Astrocyte (in vitro differentiated cells and primary cell): Measurements from ENCODE around the gene DSE. TPM values are rescaled to one million over a fixed set of nuclear protein-coding genes. Genes with fewer than 3 reads are reported as not detected.

Source experiments
- DNase-seq: peaks from one replicate; pipeline ENCODE4 v3.0.0-alpha.2; 2010; ENCODE audit warnings: low read depth
- FAIRE-seq: peaks from 2 replicates; lab custom pipeline; 2011; peaks lifted over from hg19 to GRCh38; lab: Jason Lieb, UNC
- H2AFZ ChIP-seq: 2 replicates; pipeline ENCODE4 v1.6.0; 2012; ENCODE audit warnings: low read depth, low read length, inconsistent platforms
- H3K27ac ChIP-seq: 2 replicates; pipeline ENCODE4 v1.5.1; 2011; ENCODE audit warnings: low read depth, low read length, inconsistent platforms
- H3K27me3 ChIP-seq: 2 replicates; pipeline ENCODE4 v1.6.0; 2011; ENCODE audit warnings: low read length, inconsistent platforms; ENCODE audit not compliant: insufficient read depth
- H3K36me3 ChIP-seq: 2 replicates; pipeline ENCODE4 v1.5.1; 2011; ENCODE audit warnings: low read length, inconsistent platforms; ENCODE audit not compliant: insufficient read depth
- H3K4me1 ChIP-seq: 2 replicates; pipeline ENCODE4 v1.5.1; 2011; ENCODE audit warnings: low read length, inconsistent platforms; ENCODE audit not compliant: insufficient read depth
- H3K4me2 ChIP-seq: 2 replicates; pipeline ENCODE4 v1.6.0; 2012; ENCODE audit warnings: low read length, inconsistent platforms
- H3K4me3 ChIP-seq: 2 replicates; pipeline ENCODE4 v1.5.1; 2011; ENCODE audit warnings: low read depth, mild to moderate bottlenecking, low read length, inconsistent platforms; ENCODE audit not compliant: insufficient read depth
- H3K79me2 ChIP-seq: 2 replicates; pipeline ENCODE4 v1.6.0; 2012; ENCODE audit warnings: mild to moderate bottlenecking, low read length, inconsistent platforms; ENCODE audit not compliant: insufficient read depth
- H3K9ac ChIP-seq: 2 replicates; pipeline ENCODE4 v1.6.0; 2012; ENCODE audit warnings: mild to moderate bottlenecking, low read length, inconsistent platforms
- H3K9me3 ChIP-seq: 2 replicates; pipeline ENCODE4 v1.5.1; 2012; ENCODE audit warnings: low read depth, mild to moderate bottlenecking, low read length, inconsistent platforms; ENCODE audit not compliant: insufficient read depth
- H4K20me1 ChIP-seq: 2 replicates; pipeline ENCODE4 v1.6.0; 2012; ENCODE audit warnings: low read length, inconsistent platforms; ENCODE audit not compliant: insufficient read depth
- H3K27ac Mint-ChIP-seq: one replicate; pipeline ENCODE4 v1.8.0; 2021; ENCODE audit warnings: mild to moderate bottlenecking, mixed read lengths; ENCODE audit not compliant: unreplicated experiment
- H3K27me3 Mint-ChIP-seq: one replicate; pipeline ENCODE4 v1.8.0; 2021; ENCODE audit warnings: low read depth, mixed read lengths; ENCODE audit not compliant: unreplicated experiment
- H3K36me3 Mint-ChIP-seq: one replicate; pipeline ENCODE4 v1.8.0; 2021; ENCODE audit warnings: low read depth, mixed read lengths; ENCODE audit not compliant: unreplicated experiment
- H3K4me1 Mint-ChIP-seq: one replicate; pipeline ENCODE4 v1.8.0; 2021; ENCODE audit warnings: low read depth, mixed read lengths; ENCODE audit not compliant: unreplicated experiment
- H3K4me3 Mint-ChIP-seq: one replicate; pipeline ENCODE4 v1.8.0; 2021; ENCODE audit warnings: mild to moderate bottlenecking, moderate library complexity, mixed read lengths; ENCODE audit not compliant: unreplicated experiment
- H3K9me3 Mint-ChIP-seq: one replicate; pipeline ENCODE4 v1.8.0; 2021; ENCODE audit warnings: mild to moderate bottlenecking, mixed read lengths; ENCODE audit not compliant: unreplicated experiment
- CTCF ChIP-seq: IDR thresholded peaks from 2 replicates; pipeline ENCODE4 v1.5.1; 2011; ENCODE audit warnings: low read depth, mild to moderate bottlenecking, inconsistent platforms, low read length, moderate library complexity; ENCODE audit not compliant: insufficient read depth
- EZH2 ChIP-seq: IDR thresholded peaks from 2 replicates; pipeline ENCODE4 v1.6.1; 2012; ENCODE audit warnings: mild to moderate bottlenecking, low read length, inconsistent platforms; ENCODE audit not compliant: insufficient read depth
- total RNA-seq: library from RNA; stranded (reverse); gene quantifications from 2 replicates; pipeline ENCODE4 v1.2.1, GENCODE V29; 2021

DSE gene
- total RNA-seq, 1 donor from 2014 or later: 83.2 TPM

- no peaks in the 10 kb centered on the region for H3K9me3 Mint-ChIP-seq
- Histone ChIP-seq H3K27me3 (no peaks in the 10 kb centered on the region), H3K36me3 (no peaks in the 10 kb centered on the region), H3K9me3 (no peaks in the 10 kb centered on the region), H3K79me2 (no peaks in the 10 kb centered on the region), H3K27ac (no peak overlapping the region), H3K4me1 (no peaks in the 10 kb centered on the region), H3K4me3 (no peak overlapping the region), H2AFZ (no peak overlapping the region), H3K9ac (no peak overlapping the region), H3K4me2 (no peak overlapping the region), H4K20me1 (no peaks in the 10 kb centered on the region)
- FAIRE-seq (no peak), DNase-seq (no peak)
- H3K36me3 Mint-ChIP-seq: no peaks in the 10 kb centered on the region
- no peaks in the 10 kb centered on the region for H3K27me3 Mint-ChIP-seq
- H3K27ac Mint-ChIP-seq: no peak overlapping the region
- TF ChIP-seq CTCF: no peak
- TF ChIP-seq EZH2: no peak
- no peak overlapping the region for H3K4me3 Mint-ChIP-seq
- H3K4me1 Mint-ChIP-seq: no peaks in the 10 kb centered on the region
These were observed 105.4 kb downstream of the DSE start for GRCh38 chr6:116476002-116476678.

- no peak for DNase-seq
- H3K4me3 Mint-ChIP-seq: no peak overlapping the region
These were observed 112.0 kb downstream of the DSE start for GRCh38 chr6:116482780-116483179.

More at GRCh38 chr6:116482780-116483179, 112.0 kb downstream of the DSE start:
- Histone ChIP-seq H3K4me1 (no peaks in the 10 kb centered on the region), H3K27me3 (peaks cover 4% of the 10 kb centered on the region), H3K4me3 (no peak overlapping the region), H3K27ac (no peak overlapping the region), H3K9me3 (no peaks in the 10 kb centered on the region), H3K36me3 (no peaks in the 10 kb centered on the region), H4K20me1 (no peaks in the 10 kb centered on the region), H3K9ac (no peak overlapping the region), H3K4me2 (no peak overlapping the region), H2AFZ (no peak overlapping the region), H3K79me2 (no peaks in the 10 kb centered on the region)
- no peaks in the 10 kb centered on the region for H3K4me1 Mint-ChIP-seq
- no peak for TF ChIP-seq EZH2
- TF ChIP-seq CTCF: no peak
- no peaks in the 10 kb centered on the region for H3K36me3 Mint-ChIP-seq
- H3K9me3 Mint-ChIP-seq: no peaks in the 10 kb centered on the region
- FAIRE-seq: no peak
- H3K27me3 Mint-ChIP-seq: peaks cover 15% of the 10 kb centered on the region
- no peak overlapping the region for H3K27ac Mint-ChIP-seq
